COLO668 (cell line): Measurements from ENCODE around the gene RAF1.
"Not testable (repeated sequence)": the region's sequence is repeated elsewhere in the genome, so short reads cannot be mapped to it uniquely, and the experiment has no call there.

ENCODE experiments used
- DNase-seq: peaks from one replicate; lab custom pipeline; 2025; ENCODE audit not compliant: unreplicated experiment; lab: John Stamatoyannopoulos, UW

Gene RAF1

DNA sequence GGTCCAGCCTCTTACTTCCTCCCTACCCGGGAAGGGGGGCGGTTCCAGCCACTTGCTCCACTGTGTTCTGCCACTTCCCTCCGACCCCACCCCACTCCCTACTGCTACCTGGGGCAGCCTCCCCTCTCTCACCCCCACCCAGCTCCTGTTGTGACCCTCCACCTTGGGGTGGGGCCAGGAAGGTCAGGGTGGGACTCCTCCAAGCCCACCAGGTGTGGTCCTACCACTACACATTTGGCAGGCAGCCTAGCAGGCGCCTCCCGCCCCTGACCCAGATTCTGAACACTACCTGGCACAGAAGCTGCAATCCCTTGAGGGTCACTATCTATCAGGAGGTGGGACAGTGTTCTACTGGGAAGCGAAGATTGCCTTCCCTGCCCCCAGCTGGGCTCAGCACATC, 13.7 kb upstream of the RAF1 start:
- no peak for DNase-seq

DNA sequence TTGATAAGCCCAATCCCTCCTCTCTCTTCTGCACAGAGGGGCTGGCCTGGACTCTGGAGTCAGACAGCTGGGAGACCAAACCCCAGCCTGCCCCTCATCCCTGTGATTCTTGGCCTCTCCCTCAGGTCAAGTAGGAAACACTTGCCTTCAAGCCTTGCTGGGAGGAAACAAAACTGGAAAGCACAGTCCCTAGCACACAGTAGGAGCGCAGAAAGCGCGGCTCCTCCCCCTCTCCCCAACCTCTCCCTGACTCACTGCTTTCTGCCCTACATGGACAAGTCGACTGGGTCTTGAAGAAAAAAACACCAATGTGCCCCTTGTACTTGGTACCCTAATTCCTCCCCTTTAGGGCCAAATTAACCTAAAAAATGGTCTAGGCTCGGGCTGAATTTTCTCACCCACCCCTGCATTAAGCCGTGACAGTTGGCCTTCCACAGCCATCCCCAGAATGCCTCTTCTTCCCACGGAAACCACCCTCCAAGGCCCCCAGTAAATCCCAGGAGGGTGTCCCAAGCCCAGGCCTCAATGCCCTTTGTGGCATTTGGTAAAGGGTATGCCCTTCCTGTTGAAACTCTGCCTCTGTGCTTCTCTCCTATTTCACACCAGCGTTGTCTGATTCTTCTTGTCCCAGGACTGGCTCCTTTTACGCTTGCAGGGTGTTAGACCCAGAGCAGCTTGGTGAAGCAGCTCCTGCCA, 11.3 kb upstream of the RAF1 start:
- no peak for DNase-seq

DNA sequence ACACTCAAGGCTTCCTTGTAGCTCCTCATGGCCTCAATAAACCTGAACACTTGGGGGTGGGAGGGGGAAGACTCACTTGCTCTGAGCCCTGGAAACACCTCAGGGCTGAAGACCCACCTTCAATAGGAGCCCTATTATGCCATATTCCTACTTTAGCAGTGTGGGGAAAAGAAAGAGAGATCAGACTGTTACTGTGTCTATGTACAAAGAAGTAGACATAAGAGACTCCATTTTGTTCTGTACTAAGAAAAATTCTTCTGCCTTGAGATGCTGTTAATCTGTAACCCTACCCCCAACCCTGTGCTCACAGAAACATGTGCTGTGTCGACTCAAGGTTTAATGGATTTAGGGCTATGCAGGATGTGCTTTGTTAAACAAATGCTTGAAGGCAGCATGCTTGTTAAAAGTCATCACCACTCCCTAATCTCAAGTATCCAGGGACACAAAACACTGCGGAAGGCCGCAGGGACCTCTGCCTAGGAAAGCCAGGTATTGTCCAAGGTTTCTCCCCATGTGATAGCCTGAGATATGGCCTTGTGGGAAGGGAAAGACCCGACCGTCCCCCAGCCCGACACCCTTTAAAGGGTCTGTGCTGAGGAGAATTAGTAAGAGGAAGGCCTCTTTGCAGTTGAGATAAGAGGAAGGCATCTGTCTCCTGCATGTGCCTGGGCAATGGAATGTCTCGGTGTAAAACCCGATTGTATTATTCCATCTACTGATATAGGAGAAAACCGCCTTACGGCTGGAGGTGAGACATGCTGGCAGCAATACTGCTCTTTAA, 10.2 kb upstream of the RAF1 start:
- DNase-seq = not testable (repeated sequence)

DNA sequence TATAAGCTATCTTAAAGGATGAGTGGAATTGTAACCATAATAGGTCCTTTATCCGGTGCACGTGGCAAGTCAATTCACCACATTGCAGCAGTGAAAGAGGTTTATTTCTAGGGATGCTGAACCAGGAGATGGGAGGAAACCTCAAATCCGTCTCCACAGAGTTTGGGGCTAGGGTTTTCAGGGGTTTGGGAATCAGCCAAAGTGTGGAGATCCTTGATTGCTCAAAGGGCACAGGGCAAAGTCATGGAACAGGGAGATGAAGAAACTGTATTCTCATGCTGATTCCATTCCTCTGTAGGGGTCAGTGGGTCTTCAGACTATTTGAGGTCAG, 7.2 kb upstream of the RAF1 start:
- DNase-seq = no peak

DNA sequence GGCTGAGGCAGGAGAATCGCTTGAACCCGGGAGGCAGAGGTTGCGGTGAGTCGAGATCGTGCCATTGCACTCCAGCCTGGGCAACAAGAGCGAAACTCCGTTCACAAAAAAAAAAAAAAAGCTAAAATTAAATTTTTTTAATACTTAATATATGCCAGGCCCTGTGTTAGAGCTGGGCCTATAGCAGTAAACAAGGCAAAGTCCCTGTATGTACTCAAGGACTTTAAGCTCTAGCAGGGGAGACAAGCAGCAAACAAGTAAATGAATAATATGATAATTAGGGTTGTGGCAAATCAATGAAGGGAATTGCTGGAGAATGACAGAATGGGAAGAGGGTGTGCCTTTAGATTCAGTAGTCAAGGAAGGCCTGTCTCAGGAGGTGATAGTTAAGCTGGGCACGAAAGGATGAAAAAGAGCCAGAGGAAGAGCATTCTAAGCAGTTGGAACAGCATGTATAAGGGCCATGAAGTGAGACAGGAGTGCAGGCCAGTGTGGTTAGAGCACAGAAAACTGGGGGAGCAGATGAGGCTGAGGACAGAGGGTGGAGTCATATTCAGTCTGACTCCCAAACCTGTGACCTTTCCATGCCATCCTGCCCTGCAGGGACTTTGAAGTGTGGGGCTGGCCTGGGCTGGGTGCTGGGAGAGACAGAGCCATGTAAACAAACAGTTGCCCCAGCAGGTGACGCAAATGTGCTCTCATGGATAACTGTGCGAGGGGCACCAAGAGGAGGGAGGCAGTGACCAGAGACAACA, 6.6 kb upstream of the RAF1 start:
- DNase-seq = peak; percentile 1

DNA sequence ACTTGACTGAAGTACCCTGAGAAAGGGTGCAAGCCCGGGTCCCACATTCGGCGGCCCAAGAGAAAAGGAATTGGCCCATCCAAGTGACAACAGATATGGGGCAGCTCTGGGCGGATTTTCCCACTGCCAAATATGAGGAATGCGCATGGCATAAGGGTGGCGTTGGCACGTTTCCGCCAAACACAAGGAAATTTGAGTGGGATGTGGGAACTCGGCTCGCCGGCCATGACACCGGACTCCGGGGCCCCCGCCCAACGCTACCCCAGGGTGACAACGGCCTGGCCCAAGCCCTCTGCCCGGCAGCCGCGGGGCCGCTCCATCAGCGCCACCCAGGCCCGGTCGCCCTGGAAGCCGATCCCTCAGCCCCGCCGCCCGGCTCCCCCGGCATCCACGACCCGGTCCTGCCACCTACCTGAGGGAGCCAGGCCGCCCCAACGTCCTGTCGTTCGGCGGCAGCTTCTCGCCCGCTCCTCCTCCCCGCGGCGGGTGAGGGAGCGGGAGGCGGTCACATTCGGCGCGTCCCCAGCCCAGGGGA, 449 bp downstream of the RAF1 start:
- peak; percentile 53 for DNase-seq

DNA sequence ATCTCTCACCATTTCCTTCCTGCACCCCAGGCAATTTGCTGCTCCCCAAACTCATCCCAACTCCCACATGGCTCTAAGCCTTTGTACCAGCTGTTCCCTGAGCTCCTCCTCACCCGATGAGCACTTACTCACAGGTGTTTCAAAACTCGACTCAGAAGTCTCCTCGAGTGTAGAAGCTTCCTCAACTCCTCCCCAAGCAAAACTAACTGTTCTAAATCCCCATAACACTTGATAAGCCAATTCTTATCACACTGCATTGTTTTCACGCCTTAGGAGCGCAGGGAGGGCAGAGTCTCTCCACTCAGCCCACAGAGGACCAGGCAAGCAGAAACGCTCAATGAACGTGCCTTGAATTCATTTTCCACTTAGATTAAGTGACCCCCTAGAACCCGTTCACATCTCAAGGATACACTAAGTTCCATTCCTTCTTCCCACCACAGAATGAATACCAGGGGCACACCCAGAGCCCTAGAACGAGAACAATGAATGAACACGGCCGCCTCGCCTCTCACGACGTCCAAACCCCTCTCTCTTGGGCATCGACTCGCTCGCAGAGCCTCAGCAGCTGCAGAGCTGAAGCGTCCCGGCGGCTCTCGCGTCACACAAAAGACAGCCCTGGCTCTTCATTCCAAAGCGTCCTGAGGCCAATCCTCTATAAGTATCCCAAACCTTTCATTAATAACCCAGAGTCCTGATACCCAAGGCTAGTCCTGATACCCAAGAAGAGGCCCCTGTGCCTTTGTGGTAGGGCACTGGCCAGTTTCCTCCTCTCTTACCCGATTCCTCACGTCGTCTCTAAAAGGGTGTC, 1.1 kb downstream of the RAF1 start:
- peak; percentile 38 for DNase-seq

DNA sequence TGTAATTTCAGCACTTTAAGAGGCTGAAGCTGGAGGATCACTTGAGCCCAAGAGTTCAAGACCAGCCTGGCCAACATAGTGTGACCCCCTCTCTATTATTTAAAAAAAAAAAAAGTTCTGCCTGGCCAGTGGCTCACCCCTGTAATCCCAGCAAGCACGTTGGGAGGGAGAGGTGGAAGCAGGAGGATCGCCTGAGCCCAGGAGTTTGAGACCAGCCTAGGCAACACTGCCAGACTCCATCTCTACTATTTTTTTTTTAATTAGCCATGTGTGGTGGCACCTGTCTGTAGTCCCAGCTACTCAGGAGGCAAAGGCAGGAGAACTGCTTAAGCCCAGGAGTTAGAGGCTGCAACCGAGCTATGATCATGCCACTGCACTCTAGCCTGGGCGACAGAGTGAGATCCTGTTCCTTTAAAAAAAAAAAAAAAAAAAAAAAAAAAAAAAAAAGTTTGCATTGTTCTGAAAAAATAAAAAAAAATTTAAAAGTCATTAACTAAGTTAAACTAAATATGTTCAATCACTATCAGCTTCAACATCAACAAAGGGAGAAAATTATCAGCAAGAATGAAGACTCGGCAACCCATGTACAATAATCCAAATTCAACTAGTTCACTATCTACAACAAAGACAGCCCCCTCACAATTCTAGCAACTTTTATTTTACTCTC, 1.9 kb downstream of the RAF1 start:
- DNase-seq = no peak

DNA sequence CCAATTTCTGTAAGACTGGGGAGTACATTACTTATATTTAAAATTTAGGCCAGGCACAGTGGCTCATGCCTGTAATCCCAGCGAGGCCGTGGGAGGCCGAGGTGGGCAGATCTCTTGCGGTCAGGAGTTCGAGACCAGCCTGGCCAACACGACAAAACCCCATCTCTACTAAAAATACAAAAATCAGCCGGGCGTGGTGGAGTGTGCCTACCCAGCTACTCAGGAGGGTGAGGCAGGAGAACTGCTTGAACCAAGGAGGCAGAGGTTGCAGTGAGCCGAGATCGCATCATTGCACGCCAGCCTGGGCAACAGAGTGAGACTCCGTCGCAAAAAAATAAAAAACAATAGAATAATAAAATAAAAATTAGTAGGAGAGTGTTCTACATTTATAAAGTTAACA, 2.5 kb downstream of the RAF1 start:
- not testable (repeated sequence) for DNase-seq

DNA sequence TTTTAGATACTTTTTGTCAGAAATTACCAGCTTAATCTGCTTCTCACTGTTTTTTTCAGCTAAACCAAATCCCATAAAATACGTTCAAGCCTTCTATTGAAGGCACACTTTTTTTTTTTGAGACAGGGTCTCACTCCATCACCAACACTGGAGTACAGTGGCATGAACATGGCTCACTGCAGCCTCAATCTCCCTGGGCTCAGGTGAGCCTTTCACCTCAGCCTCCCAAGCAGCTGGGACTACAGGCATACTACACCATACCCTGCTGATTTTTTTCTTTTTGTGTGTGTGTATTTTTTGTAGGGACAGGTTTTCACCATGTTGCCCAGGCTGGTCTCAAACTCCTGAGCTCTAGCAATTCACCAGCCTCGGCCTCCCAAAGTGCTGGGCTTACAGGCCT, 3.7 kb downstream of the RAF1 start:
- DNase-seq = no peak

DNA sequence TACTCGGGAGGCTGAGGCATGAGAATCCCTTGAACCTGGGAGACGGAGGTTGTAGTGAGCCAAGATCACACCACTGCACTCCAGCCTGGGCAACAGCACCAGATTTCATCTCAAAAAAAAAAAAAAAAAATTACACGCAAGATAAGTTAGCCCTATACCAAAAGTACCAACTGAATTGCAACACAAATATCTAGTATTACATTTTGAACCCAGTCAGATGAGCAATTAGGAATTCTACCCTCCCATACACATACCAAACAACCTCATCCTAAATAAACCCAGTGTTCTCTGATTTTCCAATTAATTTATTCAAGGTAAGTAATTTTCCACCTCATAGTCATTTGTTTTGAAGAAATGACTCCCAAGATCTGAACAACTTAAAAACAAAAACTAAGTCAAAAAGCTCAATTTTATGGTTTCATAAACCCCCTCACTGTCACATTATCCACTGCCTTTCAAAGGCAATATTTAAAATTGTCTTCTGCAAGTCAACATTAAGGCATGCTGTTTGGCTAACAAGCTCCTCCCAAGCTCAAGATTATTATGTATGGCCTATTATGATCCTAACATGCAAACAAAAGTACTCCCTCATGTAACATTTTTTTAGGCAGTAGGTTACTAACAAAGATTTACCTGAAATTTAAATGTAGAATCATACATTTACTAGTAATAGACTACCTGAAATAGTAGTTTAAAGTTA, 4.5 kb downstream of the RAF1 start:
- DNase-seq = no peak

DNA sequence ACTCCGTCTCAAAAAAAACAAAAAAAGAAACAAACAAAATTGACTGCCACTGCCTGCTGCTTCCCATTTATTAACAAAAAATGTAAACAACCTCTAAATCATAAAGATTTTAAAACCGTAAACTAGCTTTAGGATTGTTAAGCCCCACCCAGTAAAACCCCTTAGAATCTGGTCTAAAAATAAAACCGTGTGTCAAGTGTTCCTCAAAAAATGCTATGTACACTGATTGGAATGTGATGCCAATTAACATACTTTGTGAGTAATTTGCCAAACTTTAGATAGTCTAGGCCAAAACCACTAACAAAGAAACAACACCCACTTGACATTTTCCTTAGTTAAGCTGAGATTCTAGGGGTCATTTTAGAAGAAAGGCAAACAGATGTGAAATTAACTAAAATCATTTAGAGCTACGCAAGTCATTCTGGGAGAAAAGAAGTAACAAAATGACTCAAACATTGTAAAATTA, 5.3 kb downstream of the RAF1 start:
- no peak for DNase-seq

DNA sequence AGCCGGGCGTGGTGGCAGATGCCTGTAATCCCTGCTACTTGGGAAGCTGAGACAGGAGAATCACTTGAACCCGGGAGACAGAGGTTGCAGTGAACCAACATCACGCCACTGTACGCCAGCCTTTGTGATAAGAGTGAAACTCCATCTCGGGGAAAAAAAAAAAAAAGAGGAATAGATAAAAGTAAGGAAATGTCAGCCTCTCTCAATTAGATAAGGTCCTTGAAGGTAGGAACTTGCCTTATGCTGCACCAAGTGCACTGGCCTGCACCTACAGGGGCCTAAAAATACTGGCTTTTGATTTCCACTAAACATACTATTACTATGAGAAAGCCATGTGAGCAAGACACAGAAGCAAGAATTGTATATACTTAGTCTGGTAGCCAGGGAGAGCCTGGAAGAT, 7.1 kb downstream of the RAF1 start:
- DNase-seq = no peak

DNA sequence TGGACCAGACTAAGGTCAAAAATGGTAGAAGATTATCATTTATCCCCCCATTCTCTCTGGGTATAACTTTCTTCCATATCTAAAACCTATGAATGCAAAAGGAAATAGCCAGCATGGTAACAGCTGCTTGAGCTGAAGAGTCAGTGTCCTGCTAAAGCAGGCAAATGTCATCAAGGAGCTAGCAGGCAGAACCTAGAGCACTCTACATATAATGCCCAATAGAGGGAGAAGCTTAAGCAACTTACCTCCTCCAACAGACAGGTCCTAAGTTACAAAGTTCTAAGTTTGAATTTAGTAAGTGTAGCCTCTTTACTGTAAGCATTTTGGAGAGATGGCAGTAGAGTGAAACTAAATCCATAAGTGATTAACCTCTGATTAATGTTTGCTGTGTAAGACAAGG, 7.7 kb downstream of the RAF1 start:
- no peak for DNase-seq

DNA sequence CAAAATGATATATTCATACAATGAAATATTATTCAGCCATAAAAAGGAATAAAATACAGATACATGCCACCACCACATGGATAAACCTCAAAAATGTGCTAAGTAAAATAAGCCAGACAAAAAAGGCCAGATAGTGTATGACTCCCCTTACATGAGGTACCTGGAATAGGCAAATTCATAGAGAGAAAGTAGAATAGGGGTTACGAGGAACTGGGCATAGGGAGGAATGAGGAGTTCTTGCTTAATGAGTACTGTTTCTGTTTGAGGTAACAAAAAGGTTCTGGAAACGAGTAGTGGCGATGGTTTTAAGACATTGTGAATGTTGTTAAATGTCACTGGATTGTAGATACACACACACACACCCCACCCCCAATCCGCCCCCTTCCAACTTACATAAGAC, 8.2 kb downstream of the RAF1 start:
- no peak for DNase-seq

DNA sequence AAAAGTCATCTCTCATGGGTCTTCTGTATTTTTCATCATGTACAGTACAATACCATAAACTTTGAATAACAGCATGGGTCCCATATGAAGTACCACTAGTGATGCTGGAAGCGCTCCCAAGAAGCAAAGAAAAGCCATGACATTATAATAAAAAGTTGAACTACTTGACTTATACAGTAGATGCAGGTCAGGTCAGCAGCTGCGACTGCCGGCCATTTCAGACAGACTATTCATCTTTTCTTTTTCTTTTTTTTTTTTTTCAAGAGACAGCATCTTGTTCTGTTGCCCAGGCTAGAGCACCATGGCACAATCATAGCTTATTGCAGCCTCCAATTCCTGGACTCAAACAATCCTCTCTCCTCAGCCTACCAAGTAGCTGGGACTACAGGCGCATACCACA, 10.2 kb downstream of the RAF1 start:
- no peak for DNase-seq

DNA sequence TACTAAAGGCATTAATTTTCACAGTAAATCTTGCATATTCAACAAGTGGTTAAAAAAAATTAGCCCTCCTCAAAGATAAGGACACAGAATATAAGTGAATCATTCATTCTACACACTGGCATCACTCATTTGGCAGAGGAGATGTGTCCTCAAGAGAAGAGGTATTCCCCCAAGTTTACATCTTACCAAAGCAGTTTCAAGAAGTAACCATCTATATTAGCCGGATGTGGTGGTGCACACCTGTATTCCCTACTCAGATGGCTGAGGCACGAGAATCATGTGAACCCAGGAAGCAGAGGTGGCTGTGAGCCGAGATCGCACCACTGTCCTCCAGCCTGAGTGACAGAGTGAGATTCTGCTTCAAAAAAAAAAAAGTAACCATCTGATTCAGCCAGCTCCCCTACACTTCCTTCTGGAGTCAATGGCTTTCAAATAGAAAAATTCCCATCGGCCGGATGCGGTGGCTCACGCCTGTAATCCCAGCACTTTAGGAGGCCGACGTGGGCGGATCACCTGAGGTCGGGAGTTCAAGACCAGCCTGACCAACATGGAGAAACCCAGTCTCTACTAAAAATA, 15.4 kb downstream of the RAF1 start:
- DNase-seq = no peak

DNA sequence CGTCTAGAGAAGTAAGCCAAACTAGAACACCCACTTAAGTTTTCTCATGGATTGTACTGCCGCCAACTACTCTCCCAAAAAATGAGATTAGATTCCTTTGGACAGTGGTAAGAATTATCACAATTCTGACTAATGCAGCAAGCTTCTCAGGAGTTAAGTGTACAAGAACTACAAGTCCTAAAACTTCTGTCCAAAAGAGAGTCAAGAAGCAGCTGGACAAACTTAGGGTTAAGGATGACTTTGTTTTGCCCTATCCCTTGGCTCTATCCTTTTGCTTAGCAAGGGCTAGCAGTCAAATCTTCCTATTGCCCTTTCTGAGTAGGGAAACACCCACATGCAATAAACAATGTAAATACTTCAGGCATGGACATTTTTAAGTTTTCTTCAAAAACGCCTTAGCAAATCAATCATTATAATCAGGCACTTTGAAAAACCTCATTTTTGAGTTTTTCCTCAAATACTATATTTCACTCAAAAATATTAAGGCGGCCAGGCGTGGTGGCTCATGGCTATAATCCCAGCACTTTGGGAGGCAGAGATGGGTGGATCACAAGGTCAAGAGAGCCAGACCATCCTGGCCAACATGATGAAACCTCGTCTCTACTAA, 19.5 kb downstream of the RAF1 start:
- DNase-seq = no peak

DNA sequence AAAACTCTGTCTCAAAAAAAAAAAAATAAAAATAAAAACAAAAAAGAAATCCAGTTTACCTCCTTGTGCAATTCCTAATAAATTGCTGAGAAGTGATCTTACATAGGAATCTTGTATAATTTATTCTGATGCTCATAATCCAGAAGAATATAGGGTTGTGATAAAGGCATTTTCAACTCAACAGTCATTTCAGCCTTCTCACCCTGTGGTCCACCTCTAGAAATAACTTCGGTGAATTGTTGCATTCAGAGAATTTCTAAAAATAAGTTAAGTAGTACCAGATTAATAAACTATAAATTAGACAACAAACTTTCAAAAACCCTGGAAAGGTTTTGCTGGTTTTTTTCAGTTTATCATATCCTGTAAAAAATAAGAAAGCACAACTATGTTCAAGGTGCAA, 20.2 kb downstream of the RAF1 start:
- DNase-seq = no peak
